A549 treated with ZK216348 at 1 μM for 4 hours (cell line): ENCODE measurements around the gene PYGO1. TPM values are rescaled to one million over a fixed set of nuclear protein-coding genes. Genes with fewer than 3 reads are reported as not detected.

Experiments used
- total RNA-seq: library from RNA; stranded (reverse); fragments of 200-300 nt; extraction: Qiagen RNA extraction; gene quantifications from 5 replicates; pipeline ENCODE4 v1.2.3, GENCODE V29; 2022; ENCODE audit warnings: low read depth

The PYGO1 gene
- 4.8 to 9.6 TPM (median 7.9 TPM) in 5 replicates for total RNA-seq

GRCh38 chr15:55588070-55588814, at the start of gene PYGO1:
Gene PYGO1 (minus strand): TSS chr15:55588345. CDS start chr15:55587883, 462 bp downstream.

Other genes with a start within 250 kb of the PYGO1 start
- gene CCPG1, start 180.0 kb downstream of the PYGO1 start, total RNA-seq: 26.7 to 41.0 TPM (median 36.6 TPM) in 5 replicates
- 1.9 to 5.6 TPM (median 3.7 TPM) in 5 replicates for gene PIERCE2, start 179.8 kb downstream of the PYGO1 start, total RNA-seq
- gene DNAAF4, start 80.1 kb downstream of the PYGO1 start, total RNA-seq: 4.6 to 9.5 TPM (median 6.8 TPM) in 5 replicates
- 7.3 to 10.5 TPM (median 9.9 TPM) in 5 replicates for gene PRTG, start 154.8 kb upstream of the PYGO1 start, total RNA-seq